Endothelial cell of umbilical vein (primary cell): Measurements from ENCODE around the gene XAF1. TPM values are rescaled to one million over a fixed set of nuclear protein-coding genes. Genes with fewer than 3 reads are reported as not detected.
A peak's percentile ranks its signal among the peaks of the same experiment; 100 is the strongest.

Experiments used
- BruUV-seq: library from RNA; stranded (reverse); fragments of 400-500 nt; replicated peaks from 2 replicates; lab custom pipeline; 2021; lab: Mats Ljungman, UMichigan
- CTCF ChIA-PET: fragments of 300-600, 350-600 bp; sonication (Branson Sonifier 250); formaldehyde crosslinking; loops from one replicate; lab custom pipeline; 2021; ENCODE audit warnings: antibody characterized with exemption, inconsistent platforms; lab: Charles Lee
- POLR2A ChIA-PET: fragments of 300-600, 350-600 bp; sonication (Branson Sonifier 250); formaldehyde crosslinking; loops from one replicate; lab custom pipeline; 2021; ENCODE audit warnings: antibody characterized with exemption, inconsistent platforms; lab: Charles Lee
- DNase-seq: peaks from one replicate; pipeline ENCODE4 v3.0.0-alpha.2; 2011; ENCODE audit warnings: low read depth, low spot score
- FAIRE-seq: peaks from 2 replicates; lab custom pipeline; 2011; peaks lifted over from hg19 to GRCh38; lab: Jason Lieb, UNC
- H2AFZ ChIP-seq: 2 replicates; pipeline ENCODE4 v1.6.0; 2012; ENCODE audit warnings: low read depth, low read length, control low read depth, inconsistent platforms
- H3K27ac ChIP-seq: 2 replicates; pipeline ENCODE4 v1.5.1; 2011; ENCODE audit warnings: low read depth, mild to moderate bottlenecking, control low read depth, low read length, moderate library complexity; ENCODE audit not compliant: insufficient read depth
- H3K27me3 ChIP-seq, 2 experiments: 2 replicates each; pipeline versions ENCODE4 v1.6.0 to v1.6.1; 2011; ENCODE audit warnings: low read length in 2 of 2, mixed read lengths in 1 of 2; ENCODE audit not compliant: control insufficient read depth in 2 of 2, insufficient read depth in 2 of 2
- H3K36me3 ChIP-seq, 2 experiments: 2 replicates in 1 of 2; 3 replicates in 1 of 2; pipeline ENCODE4 v1.5.1; 2011; ENCODE audit warnings: low read length in 2 of 2, mild to moderate bottlenecking in 1 of 2, moderate library complexity in 1 of 2; ENCODE audit not compliant: control insufficient read depth in 2 of 2, insufficient read depth in 2 of 2; ENCODE audit errors: extremely low read depth in 1 of 2
- H3K4me1 ChIP-seq: 3 replicates; pipeline ENCODE4 v1.5.1; 2011; ENCODE audit warnings: mild to moderate bottlenecking, low read length; ENCODE audit not compliant: control insufficient read depth, insufficient read depth; ENCODE audit errors: extremely low read depth
- H3K4me2 ChIP-seq: 2 replicates; pipeline ENCODE4 v1.6.1; 2011; ENCODE audit warnings: low read length, control low read depth, mixed read lengths; ENCODE audit not compliant: insufficient read depth
- H3K4me3 ChIP-seq, 3 experiments: fragments of 200-600 bp in 1 of 3; sonication (generic), shearing (Covaris generic) in 1 of 3; replicated peaks in 1 of 3; 2 replicates each; pipeline ENCODE4 v1.5.1; 2011 to 2016; ENCODE audit warnings: control low read depth in 3 of 3, low read length in 3 of 3, mild to moderate bottlenecking in 2 of 3, inconsistent platforms in 1 of 3, low read depth in 1 of 3, moderate library complexity in 1 of 3; ENCODE audit not compliant: insufficient read depth in 1 of 3
- H3K79me2 ChIP-seq: 2 replicates; pipeline ENCODE4 v1.6.0; 2012; ENCODE audit warnings: low read length, inconsistent platforms; ENCODE audit not compliant: control insufficient read depth, insufficient read depth
- H3K9ac ChIP-seq: replicated peaks from 2 replicates; pipeline ENCODE3; 2011; ENCODE audit warnings: low read length, control low read depth; ENCODE audit not compliant: insufficient read depth; ENCODE audit errors: extremely low read depth
- H3K9me1 ChIP-seq: replicated peaks from 3 replicates; pipeline ENCODE4 v1.6.0; 2011; ENCODE audit warnings: mild to moderate bottlenecking, low read length; ENCODE audit not compliant: control insufficient read depth, insufficient read depth; ENCODE audit errors: extremely low read depth
- H3K9me3 ChIP-seq: replicated peaks from 2 replicates; pipeline ENCODE4 v1.5.1; 2012; ENCODE audit warnings: low read length, inconsistent platforms; ENCODE audit not compliant: control insufficient read depth, insufficient read depth
- H4K20me1 ChIP-seq: replicated peaks from 2 replicates; pipeline ENCODE3; 2011; ENCODE audit warnings: mild to moderate bottlenecking, low read length; ENCODE audit not compliant: control insufficient read depth, insufficient read depth; ENCODE audit errors: extremely low read depth
- CTCF ChIP-seq, 2 donors: IDR thresholded peaks; 1 replicate in 1 of 2; 2 replicates in 1 of 2; pipeline ENCODE4 v1.5.1; 2011; ENCODE audit warnings: low read length in 2 of 2, mild to moderate bottlenecking in 2 of 2, moderate library complexity in 2 of 2, control low read depth in 1 of 2, inconsistent platforms in 1 of 2, low read depth in 1 of 2; ENCODE audit not compliant: insufficient read depth in 1 of 2; ENCODE audit errors: extremely low read depth in 1 of 2
- EZH2 ChIP-seq: IDR thresholded peaks from 2 replicates; pipeline ENCODE4 v1.6.1; 2012; ENCODE audit warnings: borderline replicate concordance, low read depth, mild to moderate bottlenecking, moderate library complexity, low read length, inconsistent platforms; ENCODE audit not compliant: severe bottlenecking
- FOS ChIP-seq: IDR thresholded peaks from 2 replicates; pipeline ENCODE4 v1.6.1; 2011; ENCODE audit warnings: mild to moderate bottlenecking, low read length, moderate library complexity, borderline replicate concordance; ENCODE audit not compliant: insufficient read depth
- GATA2 ChIP-seq: IDR thresholded peaks from 2 replicates; pipeline ENCODE4 v1.7.0; 2011; ENCODE audit warnings: low read depth, mild to moderate bottlenecking, moderate library complexity, mixed read lengths, low read length; ENCODE audit not compliant: insufficient read length, insufficient read depth
- JUN ChIP-seq: IDR thresholded peaks from 2 replicates; pipeline ENCODE4 v1.6.1; 2011; ENCODE audit warnings: borderline replicate concordance, low read depth; ENCODE audit not compliant: insufficient read length, insufficient read depth
- MYC ChIP-seq: IDR thresholded peaks from one replicate; pipeline ENCODE4 v1.6.1; 2011; ENCODE audit warnings: mild to moderate bottlenecking, low read depth, low read length
- POLR2A ChIP-seq: IDR thresholded peaks from 2 replicates; pipeline ENCODE4 v1.6.1; 2012; ENCODE audit warnings: low read depth, mild to moderate bottlenecking, control low read depth, low read length
- POLR2AphosphoS5 ChIP-seq: IDR thresholded peaks from 2 replicates; pipeline ENCODE4 v1.6.1; 2012; ENCODE audit warnings: low read depth, mild to moderate bottlenecking, control low read depth, low read length, moderate library complexity; ENCODE audit not compliant: insufficient read depth
- dilution Hi-C: fragments of 300-500 bp; cut with MboI; formaldehyde crosslinking; loops from one replicate; pipeline ENCODE4 v1.15.0; 2019; ENCODE audit warnings: low sequenced_read_pairs; ENCODE audit not compliant: extremely low pct_ligation_motif_present
- intact Hi-C: fragments of 100-400 bp; cut with micrococcal nuclease; formaldehyde crosslinking; loops from one replicate; pipeline ENCODE4 v1.10.0; 2022
- polyA plus RNA-seq, 4 experiments: library from polyadenylated mRNA; depleted of rRNA in 3 of 4; stranded (reverse) in 3 of 4; unstranded in 1 of 4; fragments of >200 nt; gene quantifications; 2 replicates each; pipeline versions ENCODE4 v1.2.1 to v1.2.3, GENCODE V29; 2011 to 2012; ENCODE audit warnings: missing spikeins in 1 of 4
- total RNA-seq: library from RNA; stranded (reverse); gene quantifications from 2 replicates; pipeline ENCODE4 v1.2.3, GENCODE V29; 2021
- TF ChIP-seq, protein P1 (sequence below): IDR thresholded peaks from 2 replicates; pipeline ENCODE4 v1.6.1; 2011; ENCODE audit not compliant: insufficient read depth, insufficient read length

XAF1 gene
- total and polyA plus RNA-seq, 2 donors (not counting 3 experiments of a cell fraction or from before 2014, with no cell fraction given): 6.3 to 21.5 TPM

GRCh38 chr17:6753006-6753445 is 2.8 kb upstream of the XAF1 start:
- Histone ChIP-seq H3K9me1 (no peaks in the 10 kb centered on the region), H4K20me1 (no peaks in the 10 kb centered on the region), H3K9ac (peak overlapping the region; percentile 77), H3K36me3 (no peaks in the 10 kb centered on the region), H3K79me2 (no peaks in the 10 kb centered on the region), H3K9me3 (no peaks in the 10 kb centered on the region), H3K4me3 (peak overlapping the region in 1 of 3 experiments; percentile 13), H2AFZ (no peak overlapping the region), H3K27me3 (no peaks in the 10 kb centered on the region), H3K4me2 (peak overlapping the region; percentile 65), H3K4me1 (peaks cover 36% of the 10 kb centered on the region), H3K27ac (peak overlapping the region; percentile 96)
- intact Hi-C loops (loop anchor here (1.0 to 2.0 kb wide), 4 partner anchors 33 to 270 kb away; partner anchors contain the start of genes BCL6B, C17orf100, MED31 and RNASEK), dilution Hi-C loops (no loop called here)
- CTCF ChIA-PET: interaction anchor here (1.0 to 5.8 kb wide), 2 partner anchors 19 to 90 kb away, joined by 3 to 81 read pairs; no protein-coding TSS in a partner anchor
- peak; percentile 87 for DNase-seq
- POLR2A ChIA-PET: no interaction called here
- no peak for TF ChIP-seq MYC
- no peak for TF ChIP-seq GATA2
- peak; percentile 26 for TF ChIP-seq FOS
- TF ChIP-seq, protein P1, sequence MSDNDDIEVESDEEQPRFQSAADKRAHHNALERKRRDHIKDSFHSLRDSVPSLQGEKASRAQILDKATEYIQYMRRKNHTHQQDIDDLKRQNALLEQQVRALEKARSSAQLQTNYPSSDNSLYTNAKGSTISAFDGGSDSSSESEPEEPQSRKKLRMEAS: no peak
- no peak for TF ChIP-seq EZH2
- peak; percentile 39 for TF ChIP-seq POLR2AphosphoS5
- BruUV-seq: no TSS peak
- peak; percentile 82 for FAIRE-seq

- FAIRE-seq (no peak), DNase-seq (peak; percentile 74)
- TF ChIP-seq FOS: no peak
- TF ChIP-seq, protein P1: no peak
- TF ChIP-seq EZH2: no peak
- no peak for TF ChIP-seq MYC
- TF ChIP-seq POLR2AphosphoS5: no peak
- no peak for TF ChIP-seq JUN
- no peak for TF ChIP-seq GATA2
- TF ChIP-seq CTCF (IDR thresholded peaks at IDR 0.05; ENCODE audit: extremely low read depth in 1 of 2, insufficient read depth in 1 of 2, low read depth in 1 of 2, low read length in 2 of 2): no peak
- no peak for TF ChIP-seq POLR2A
- H3K9me3 ChIP-seq: no peaks in the 10 kb centered on the region
- H3K27ac ChIP-seq: peak overlapping the region; percentile 96
- no peaks in the 10 kb centered on the region for H3K9me1 ChIP-seq
- CTCF ChIA-PET: interaction anchor here (5.8 kb wide), 1 partner anchor 89 kb away, joined by 81 read pairs; no protein-coding TSS in a partner anchor
- dilution Hi-C loops (no loop called here), intact Hi-C loops (loop anchor here (1.0 to 2.0 kb wide), 4 partner anchors 33 to 269 kb away; partner anchors contain the start of genes BCL6B, C17orf100, MED31 and RNASEK)
- H3K9ac ChIP-seq: peak overlapping the region; percentile 77
- POLR2A ChIA-PET: no interaction called here
- H3K4me3 ChIP-seq: peak overlapping the region in 1 of 3 experiments; percentile 13
- no TSS peak for BruUV-seq
- H3K4me1 ChIP-seq: peaks cover 36% of the 10 kb centered on the region
- no peaks in the 10 kb centered on the region for H3K27me3 ChIP-seq
- H3K36me3 ChIP-seq: no peaks in the 10 kb centered on the region
- no peaks in the 10 kb centered on the region for H3K79me2 ChIP-seq
- peak overlapping the region; percentile 95 for H2AFZ ChIP-seq
- no peaks in the 10 kb centered on the region for H4K20me1 ChIP-seq
- peak overlapping the region; percentile 65 for H3K4me2 ChIP-seq
These were observed 2.3 kb upstream of the XAF1 start for GRCh38 chr17:6753546-6753945.
